ENCODE data around the gene INTS4. TPM values are rescaled to one million over a fixed set of nuclear protein-coding genes. Genes with fewer than 3 reads are reported as not detected.

Gene INTS4
- total RNA-seq = 22.2 and 28.6 TPM in 2 replicates

GRCh38 chr11:77994434-77995362 is at the start of gene INTS4:
Gene INTS4, minus strand, starts transcription at chr11:77994668. Its CDS starts 25 bp downstream, at chr11:77994643.

GRCh38 chr11:78022397-78023396 is 28.2 kb upstream of the INTS4 start, which contains the start of gene KCTD14:
Gene KCTD14, minus strand, starts transcription at chr11:78023276. Its CDS starts 27 bp downstream, at chr11:78023249.

Other genes starting within 250 kb of the INTS4 start
- 20.2 and 40.5 TPM in 2 replicates for gene RSF1, start 173.9 kb downstream of the INTS4 start, total RNA-seq
- gene AAMDC, start 173.5 kb downstream of the INTS4 start, total RNA-seq = 0.43 and 10.4 TPM in 2 replicates
- 1.9 and 6.0 TPM in 2 replicates for gene KCTD14, start 28.6 kb upstream of the INTS4 start, total RNA-seq
- gene THRSP, start 69.2 kb upstream of the INTS4 start, total RNA-seq = not detected in 2 replicates
- gene NDUFC2, start 85.2 kb upstream of the INTS4 start, total RNA-seq = 63.9 and 85.1 TPM in 2 replicates
- gene ALG8, start 145.0 kb upstream of the INTS4 start, total RNA-seq = 15.2 and 18.5 TPM in 2 replicates
- 7.5 and 11.1 TPM in 2 replicates for gene KCTD21, start 194.0 kb upstream of the INTS4 start, total RNA-seq
- 3.4 and 7.5 TPM in 2 replicates for gene USP35, start 194.3 kb upstream of the INTS4 start, total RNA-seq

Measured in tracheal epithelial cell (primary cell).